GM18511 (cell line): Measurements from ENCODE around the gene HOXB8.
A peak's percentile ranks its signal among the peaks of the same experiment; 100 is the strongest.

Experiments
- ATAC-seq: cut with Tn5 transposase; IDR thresholded peaks from one replicate; pipeline ENCODE4 v1.9.1; 2021; ENCODE audit warnings: mild to moderate bottlenecking, moderate library complexity; ENCODE audit not compliant: unreplicated experiment

HOXB8 gene

GRCh38 chr17:48637323-48638260, 22.5 kb upstream of the HOXB8 start:
- no peak for ATAC-seq

GRCh38 chr17:48636177-48637018, 21.3 kb upstream of the HOXB8 start:
- ATAC-seq = peak; percentile 65

GRCh38 chr17:48634493-48635208, 19.6 kb upstream of the HOXB8 start:
- ATAC-seq = no peak

GRCh38 chr17:48633266-48633677, 18.2 kb upstream of the HOXB8 start:
- ATAC-seq = no peak

- no peak for ATAC-seq
These were observed 17.6 kb upstream of the HOXB8 start for GRCh38 chr17:48632579-48633265.

- peak; percentile 56 for ATAC-seq
These were observed 16.8 kb upstream of the HOXB8 start for GRCh38 chr17:48631693-48632578.

GRCh38 chr17:48630925-48631692, 16.0 kb upstream of the HOXB8 start:
- ATAC-seq = no peak

- no peak for ATAC-seq
These were observed 15.2 kb upstream of the HOXB8 start for GRCh38 chr17:48630009-48630924.

GRCh38 chr17:48629411-48629759, 14.3 kb upstream of the HOXB8 start:
- ATAC-seq = no peak

- no peak for ATAC-seq
These were observed 13.7 kb upstream of the HOXB8 start for GRCh38 chr17:48628649-48629410.

- ATAC-seq = no peak
These were observed 12.8 kb upstream of the HOXB8 start for GRCh38 chr17:48627623-48628521.

- no peak for ATAC-seq
These were observed 12.1 kb upstream of the HOXB8 start for GRCh38 chr17:48627118-48627597.

GRCh38 chr17:48626245-48627117, 11.4 kb upstream of the HOXB8 start, which contains the start of gene HOXB9:
Gene HOXB9, minus strand, starts transcription at chr17:48626358. Its CDS starts 89 bp downstream, at chr17:48626269.
- no peak for ATAC-seq

- no peak for ATAC-seq
These were observed 10.6 kb upstream of the HOXB8 start for GRCh38 chr17:48625495-48626244.
